ENCODE measurements around the gene COX6B1. TPM values are rescaled to one million over a fixed set of nuclear protein-coding genes. Genes with fewer than 3 reads are reported as not detected.

The COX6B1 gene
- total RNA-seq, 1 experiment from 2014 or later: 213 TPM

DNA sequence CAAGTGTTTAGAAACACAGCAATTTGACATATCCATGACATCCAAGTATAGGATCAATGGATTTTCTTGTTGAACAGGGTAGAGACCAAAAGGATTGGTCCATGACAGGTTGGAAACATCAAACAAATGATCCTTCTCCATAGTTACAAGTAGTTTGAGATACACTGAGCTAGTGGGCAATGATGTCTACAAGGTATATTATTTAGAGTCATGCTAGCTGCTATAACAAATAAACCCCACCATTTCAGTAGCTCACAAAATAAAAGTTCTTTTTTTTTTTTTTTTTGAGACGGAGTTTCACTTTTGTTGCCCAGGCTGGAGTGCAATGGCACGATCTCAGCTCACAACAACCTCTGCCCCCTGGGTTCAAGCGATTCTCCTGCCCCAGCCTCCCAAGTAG, 40.5 kb upstream of the COX6B1 start:
- no peak for DNase-seq (ENCODE audit: unreplicated experiment)
- ChIA-PET POLR2A (interaction anchor here (1.3 kb wide), 1 partner anchor 37 kb away, joined by 4 read pairs; no protein-coding TSS in a partner anchor), CTCF (no interaction called here)
- Mint-ChIP-seq H3K36me3 (ENCODE audit: insufficient read depth, unreplicated experiment) (peaks cover 8% of the 10 kb centered on the region), H3K4me1 (ENCODE audit: insufficient read depth, unreplicated experiment) (no peaks in the 10 kb centered on the region), H3K27ac (ENCODE audit: low read depth, unreplicated experiment) (no peak overlapping the region), H3K9me3 (ENCODE audit: unreplicated experiment) (peaks cover 7% of the 10 kb centered on the region), H3K27me3 (ENCODE audit: insufficient read depth, unreplicated experiment) (no peaks in the 10 kb centered on the region), H3K4me3 (ENCODE audit: unreplicated experiment) (no peak overlapping the region)
- BruUV-seq (replicated peaks): no TSS peak
- intact Hi-C loops (cut with micrococcal nuclease): no loop called here
- TF ChIP-seq CTCF (IDR thresholded peaks at IDR 0.05; ENCODE audit: unreplicated experiment): no peak

DNA sequence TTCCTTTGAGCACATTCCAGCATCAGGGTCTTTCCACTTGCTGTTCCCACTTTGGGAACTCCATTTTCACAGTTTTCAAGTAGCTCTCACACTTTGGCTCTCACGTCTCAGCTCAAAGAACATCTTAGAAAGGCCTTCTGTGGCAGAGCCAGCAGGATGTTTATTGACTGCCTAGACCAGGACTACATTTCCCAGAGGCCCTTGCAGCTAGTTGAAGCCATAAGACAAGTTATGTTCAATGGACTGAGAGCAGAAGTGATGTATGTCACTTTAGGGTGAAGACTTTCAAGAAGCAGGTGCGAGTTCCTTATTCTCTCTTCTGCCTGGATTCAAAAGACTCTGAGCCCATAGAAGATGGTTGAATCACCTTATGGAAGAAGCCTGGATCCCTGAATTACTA, 39.9 kb upstream of the COX6B1 start:
- peaks cover 7% of the 10 kb centered on the region for H3K9me3 Mint-ChIP-seq (ENCODE audit: unreplicated experiment)
- ChIA-PET CTCF (no interaction called here), POLR2A (interaction anchor here (1.3 kb wide), 1 partner anchor 36 kb away, joined by 4 read pairs; no protein-coding TSS in a partner anchor)
- DNase-seq (ENCODE audit: unreplicated experiment): no peak
- H3K4me3 Mint-ChIP-seq (ENCODE audit: unreplicated experiment): no peak overlapping the region
- H3K4me1 Mint-ChIP-seq (ENCODE audit: insufficient read depth, unreplicated experiment): no peaks in the 10 kb centered on the region
- no peak for TF ChIP-seq CTCF (IDR thresholded peaks at IDR 0.05; ENCODE audit: unreplicated experiment)
- H3K27ac Mint-ChIP-seq (ENCODE audit: low read depth, unreplicated experiment): no peak overlapping the region
- BruUV-seq (replicated peaks): no TSS peak
- peaks cover 10% of the 10 kb centered on the region for H3K36me3 Mint-ChIP-seq (ENCODE audit: insufficient read depth, unreplicated experiment)
- intact Hi-C loops (cut with micrococcal nuclease): no loop called here
- H3K27me3 Mint-ChIP-seq (ENCODE audit: insufficient read depth, unreplicated experiment): no peaks in the 10 kb centered on the region

DNA sequence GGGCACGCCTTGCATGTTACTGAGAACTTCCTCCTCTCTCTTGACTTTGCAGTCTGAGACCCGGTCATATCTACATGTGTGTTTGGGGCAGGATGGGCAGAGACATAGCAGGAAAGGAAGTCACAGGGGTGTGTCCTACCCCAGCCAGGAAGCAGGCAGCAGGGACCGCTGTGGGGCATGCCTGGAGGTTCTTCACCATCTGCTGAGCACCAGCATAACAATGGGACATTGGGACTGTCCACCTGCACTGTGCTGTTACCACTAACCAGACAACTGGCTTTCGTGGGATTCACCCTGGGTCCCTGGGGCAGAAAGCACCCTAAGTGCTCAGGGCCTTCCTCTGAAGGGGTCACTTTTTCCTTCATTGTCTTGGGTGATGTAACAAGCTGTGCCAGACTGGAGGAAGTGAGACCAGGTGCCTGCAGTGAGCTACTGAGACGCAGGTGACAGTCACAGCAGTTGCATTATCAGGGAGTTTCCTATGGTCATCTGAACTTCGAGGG, 38.2 kb upstream of the COX6B1 start:
- POLR2A ChIA-PET: no interaction called here
- peaks cover 7% of the 10 kb centered on the region for H3K9me3 Mint-ChIP-seq (ENCODE audit: unreplicated experiment)
- no peaks in the 10 kb centered on the region for H3K27me3 Mint-ChIP-seq (ENCODE audit: insufficient read depth, unreplicated experiment)
- H3K27ac Mint-ChIP-seq (ENCODE audit: low read depth, unreplicated experiment): no peak overlapping the region
- no peaks in the 10 kb centered on the region for H3K4me1 Mint-ChIP-seq (ENCODE audit: insufficient read depth, unreplicated experiment)
- CTCF ChIA-PET: interaction anchor here (0.9 kb wide), 1 partner anchor 38 kb away, joined by 3 read pairs; the partner anchor contains the start of gene COX6B1
- peaks cover 10% of the 10 kb centered on the region for H3K36me3 Mint-ChIP-seq (ENCODE audit: insufficient read depth, unreplicated experiment)
- no peak overlapping the region for H3K4me3 Mint-ChIP-seq (ENCODE audit: unreplicated experiment)
- no TSS peak for BruUV-seq (replicated peaks)
- intact Hi-C loops (cut with micrococcal nuclease): no loop called here
- no peak for TF ChIP-seq CTCF (IDR thresholded peaks at IDR 0.05; ENCODE audit: unreplicated experiment)
- no peak for DNase-seq (ENCODE audit: unreplicated experiment)

GRCh38 chr19:35612224-35612558, 35.9 kb upstream of the COX6B1 start:
- no peaks in the 10 kb centered on the region for H3K4me1 Mint-ChIP-seq (ENCODE audit: insufficient read depth, unreplicated experiment)
- ChIA-PET CTCF (interaction anchor here (0.7 to 2.0 kb wide), 4 partner anchors 22 to 898 kb away, joined by 3 to 17 read pairs (median 4); no protein-coding TSS in a partner anchor), POLR2A (interaction anchor here (0.6 to 3.1 kb wide), 11 partner anchors 14 to 676 kb away, joined by 3 to 12 read pairs (median 3); partner anchors contain the start of genes COX6B1 and UPK1A)
- peak overlapping the region; percentile 81 for H3K27ac Mint-ChIP-seq (ENCODE audit: low read depth, unreplicated experiment)
- intact Hi-C loops (cut with micrococcal nuclease): no loop called here
- peaks cover 18% of the 10 kb centered on the region for H3K36me3 Mint-ChIP-seq (ENCODE audit: insufficient read depth, unreplicated experiment)
- H3K27me3 Mint-ChIP-seq (ENCODE audit: insufficient read depth, unreplicated experiment): no peaks in the 10 kb centered on the region
- no TSS peak for BruUV-seq (replicated peaks)
- H3K9me3 Mint-ChIP-seq (ENCODE audit: unreplicated experiment): peaks cover 7% of the 10 kb centered on the region
- DNase-seq (ENCODE audit: unreplicated experiment): no peak
- H3K4me3 Mint-ChIP-seq (ENCODE audit: unreplicated experiment): peak overlapping the region; percentile 82
- TF ChIP-seq CTCF (IDR thresholded peaks at IDR 0.05; ENCODE audit: unreplicated experiment): no peak
